Measurements from ENCODE around the gene WASL. TPM values are rescaled to one million over a fixed set of nuclear protein-coding genes. Genes with fewer than 3 reads are reported as not detected.
"Not testable (repeated sequence)": the region's sequence is repeated elsewhere in the genome, so short reads cannot be mapped to it uniquely, and the experiment has no call there.

The WASL gene
- total RNA-seq, 4 donors from 2014 or later, result 32.6 to 40.0 (median 37.3) TPM

GRCh38 chr7:123745437-123745836 lies 3.4 kb downstream of the WASL start:
- TF ChIP-seq EP300 (IDR thresholded peaks at IDR 0.05), result no peak
- no peak for TF ChIP-seq CTCF (IDR thresholded peaks at IDR 0.05)
- no peak for TF ChIP-seq POLR2A (IDR thresholded peaks at IDR 0.05)
- Histone ChIP-seq H3K4me1 (peaks cover 0 to 79% (median 52%) of the 10 kb centered on the region in 4 donors), H3K36me3 (no peaks in the 10 kb centered on the region), H3K27ac (no peak overlapping the region), H3K4me3 (no peak overlapping the region), H3K27me3 (no peaks in the 10 kb centered on the region), H3K9me3 (no peaks in the 10 kb centered on the region)
- 74 to 83% methylated on average over 2 of the region's 2 CpGs for WGBS, 2 donors
- DNase-seq (ENCODE audit: low spot score in 2 of 2), result no peak

- no peak for DNase-seq (ENCODE audit: low spot score in 2 of 2)
- Histone ChIP-seq H3K4me3 (no peak overlapping the region), H3K27ac (no peak overlapping the region), H3K9me3 (no peaks in the 10 kb centered on the region), H3K27me3 (no peaks in the 10 kb centered on the region), H3K4me1 (peaks cover 0 to 74% (median 49%) of the 10 kb centered on the region in 4 donors), H3K36me3 (no peaks in the 10 kb centered on the region)
- TF ChIP-seq CTCF (IDR thresholded peaks at IDR 0.05) (no peak), EP300 (IDR thresholded peaks at IDR 0.05) (no peak), POLR2A (IDR thresholded peaks at IDR 0.05) (no peak)
- WGBS, 2 donors, result 86% methylated on average over 1 of the region's 1 CpG
Measured at GRCh38 chr7:123744416-123744815, 4.4 kb downstream of the WASL start.

- TF ChIP-seq EP300 (IDR thresholded peaks at IDR 0.05) (no peak), CTCF (IDR thresholded peaks at IDR 0.05) (no peak), POLR2A (IDR thresholded peaks at IDR 0.05) (no peak)
- Histone ChIP-seq H3K4me3 (no peak overlapping the region), H3K27ac (no peak overlapping the region), H3K9me3 (no peaks in the 10 kb centered on the region), H3K27me3 (no peaks in the 10 kb centered on the region), H3K36me3 (no peaks in the 10 kb centered on the region), H3K4me1 (peaks cover 0 to 82% (median 51%) of the 10 kb centered on the region in 4 donors)
- no peak for DNase-seq (ENCODE audit: low spot score in 2 of 2)
Measured at GRCh38 chr7:123741940-123742339, 6.9 kb downstream of the WASL start.

- Histone ChIP-seq H3K9me3 (peaks cover 0 to 17% (median 5%) of the 10 kb centered on the region in 4 donors), H3K36me3 (no peaks in the 10 kb centered on the region), H3K27ac (no peak overlapping the region), H3K27me3 (no peaks in the 10 kb centered on the region), H3K4me1 (peaks cover 0 to 51% (median 25%) of the 10 kb centered on the region in 4 donors), H3K4me3 (no peak overlapping the region)
- no peak for DNase-seq (ENCODE audit: low spot score in 2 of 2)
- 95 to 98% methylated on average over 2 of the region's 2 CpGs for WGBS, 2 donors
- TF ChIP-seq POLR2A (IDR thresholded peaks at IDR 0.05) (no peak), CTCF (IDR thresholded peaks at IDR 0.05) (no peak), EP300 (IDR thresholded peaks at IDR 0.05) (no peak)
Measured at GRCh38 chr7:123738808-123739207, 10.0 kb downstream of the WASL start.

- no peak overlapping the region for H3K4me3 ChIP-seq
- peaks cover 0 to 47% (median 21%) of the 10 kb centered on the region in 4 donors for H3K4me1 ChIP-seq
- no peaks in the 10 kb centered on the region for H3K27me3 ChIP-seq
- H3K36me3 ChIP-seq, result no peaks in the 10 kb centered on the region
- H3K9me3 ChIP-seq, result peaks cover 0 to 17% (median 5%) of the 10 kb centered on the region in 4 donors
- H3K27ac ChIP-seq, result no peak overlapping the region
- DNase-seq (ENCODE audit: low spot score in 2 of 2), result no peak
- WGBS, 2 donors, result 84 to 88% methylated on average over 3 of the region's 3 CpGs
- TF ChIP-seq CTCF (IDR thresholded peaks at IDR 0.05) (no peak), EP300 (IDR thresholded peaks at IDR 0.05) (no peak), POLR2A (IDR thresholded peaks at IDR 0.05) (no peak)
Measured at GRCh38 chr7:123738356-123738755, 10.4 kb downstream of the WASL start.

- not testable (repeated sequence) for H3K4me3 ChIP-seq; DNase-seq (ENCODE audit: low spot score in 2 of 2); H3K27me3 ChIP-seq; H3K36me3 ChIP-seq
- peaks cover 0 to 25% (median 5%) of the 10 kb centered on the region in 4 donors for H3K9me3 ChIP-seq
- H3K4me1 ChIP-seq, result peaks cover 0 to 35% (median 12%) of the 10 kb centered on the region in 4 donors
- WGBS, 2 donors, result 87 to 91% methylated on average over 10 of the region's 10 CpGs
- peak overlapping the region in 1 of 4 donors; percentile 12 for H3K27ac ChIP-seq
Measured at GRCh38 chr7:123737168-123737674, 11.6 kb downstream of the WASL start.

All from tibial nerve (tissue), 4 donors.